Natural killer cell (primary cell): Measurements from ENCODE around the gene SLC35F3. TPM values are rescaled to one million over a fixed set of nuclear protein-coding genes. Genes with fewer than 3 reads are reported as not detected.

Experiments
- ATAC-seq, 3 donors: fragments of 150-1000 bp in 2 of 3; fragments of 200-7000 bp in 1 of 3; cut with Tn5 transposase; 1 replicate in 1 of 3; 2 replicates in 2 of 3; pipeline ENCODE4 v1.10.0; 2021; ENCODE audit warnings: mild to moderate bottlenecking in 2 of 3, moderate library complexity in 2 of 3
- DNase-seq, 2 donors: peaks; one replicate each; pipeline versions ENCODE4 v3.0.0 to v3.0.0-alpha.2; 2013 to 2021; ENCODE audit warnings: mixed read lengths in 1 of 2
- H3K27ac ChIP-seq: one replicate; pipeline ENCODE4 v1.5.1; 2013; ENCODE audit warnings: mild to moderate bottlenecking, low read length
- H3K27me3 ChIP-seq: one replicate; pipeline ENCODE4 v1.6.1; 2013; ENCODE audit warnings: low read length; ENCODE audit not compliant: control insufficient read depth, insufficient read depth
- H3K36me3 ChIP-seq: one replicate; pipeline ENCODE4 v1.6.1; 2013; ENCODE audit warnings: low read length; ENCODE audit not compliant: control insufficient read depth, insufficient read depth
- H3K4me1 ChIP-seq: one replicate; pipeline ENCODE4 v1.6.1; 2013; ENCODE audit warnings: low read length; ENCODE audit not compliant: control insufficient read depth, insufficient read depth
- H3K4me3 ChIP-seq: one replicate; pipeline ENCODE4 v1.5.1; 2013; ENCODE audit warnings: low read length
- H3K9me3 ChIP-seq: one replicate; pipeline ENCODE4 v1.6.1; 2013; ENCODE audit warnings: low read length; ENCODE audit not compliant: control insufficient read depth, insufficient read depth
- H3K27ac Mint-ChIP-seq, 2 donors: one replicate each; pipeline ENCODE4 v1.8.0; 2022; ENCODE audit warnings: mild to moderate bottlenecking in 2 of 2, mixed read lengths in 2 of 2, moderate library complexity in 1 of 2
- H3K27me3 Mint-ChIP-seq, 2 donors: one replicate each; pipeline ENCODE4 v1.8.0; 2022; ENCODE audit warnings: low read depth in 2 of 2, mixed read lengths in 2 of 2
- H3K36me3 Mint-ChIP-seq: one replicate; pipeline ENCODE4 v1.8.0; 2022; ENCODE audit warnings: mixed read lengths
- H3K4me1 Mint-ChIP-seq, 2 donors: one replicate each; pipeline ENCODE4 v1.8.0; 2022; ENCODE audit warnings: mixed read lengths in 2 of 2
- H3K4me3 Mint-ChIP-seq: one replicate; pipeline ENCODE4 v1.8.0; 2022; ENCODE audit warnings: mild to moderate bottlenecking, moderate library complexity, mixed read lengths
- H3K9me3 Mint-ChIP-seq, 2 donors: one replicate each; pipeline ENCODE4 v1.8.0; 2022; ENCODE audit warnings: mixed read lengths in 2 of 2
- WGBS: methylation state at CpG from one replicate; pipeline ENCODE4 v1.1.7; 2013; ENCODE audit warnings: missing lambda C conversion rate; ENCODE audit not compliant: insufficient coverage; 5-methylcytosine and 5-hydroxymethylcytosine counted together
- intact Hi-C: fragments of 100-400 bp; cut with micrococcal nuclease; formaldehyde crosslinking; loops from one replicate; pipeline ENCODE4 v1.14.2; 2022
- total RNA-seq, 4 donors: library from RNA; stranded (reverse); fragments of 120-200 nt in 1 of 4; gene quantifications; one replicate each; pipeline versions ENCODE4 v1.2.3 to v1.2.4, GENCODE V29; 2013 to 2022
- TF ChIP-seq, protein P1 (sequence below): fragments of 200-600 bp; IDR thresholded peaks from one replicate; pipeline ENCODE4 v1.8.0; 2022; ENCODE audit warnings: antibody characterized with exemption

The SLC35F3 gene
- total RNA-seq, 3 donors from 2014 or later (not counting 1 experiment from before 2014, with no cell fraction given), result not detected

- DNase-seq, result no peak
- TF ChIP-seq, protein P1, sequence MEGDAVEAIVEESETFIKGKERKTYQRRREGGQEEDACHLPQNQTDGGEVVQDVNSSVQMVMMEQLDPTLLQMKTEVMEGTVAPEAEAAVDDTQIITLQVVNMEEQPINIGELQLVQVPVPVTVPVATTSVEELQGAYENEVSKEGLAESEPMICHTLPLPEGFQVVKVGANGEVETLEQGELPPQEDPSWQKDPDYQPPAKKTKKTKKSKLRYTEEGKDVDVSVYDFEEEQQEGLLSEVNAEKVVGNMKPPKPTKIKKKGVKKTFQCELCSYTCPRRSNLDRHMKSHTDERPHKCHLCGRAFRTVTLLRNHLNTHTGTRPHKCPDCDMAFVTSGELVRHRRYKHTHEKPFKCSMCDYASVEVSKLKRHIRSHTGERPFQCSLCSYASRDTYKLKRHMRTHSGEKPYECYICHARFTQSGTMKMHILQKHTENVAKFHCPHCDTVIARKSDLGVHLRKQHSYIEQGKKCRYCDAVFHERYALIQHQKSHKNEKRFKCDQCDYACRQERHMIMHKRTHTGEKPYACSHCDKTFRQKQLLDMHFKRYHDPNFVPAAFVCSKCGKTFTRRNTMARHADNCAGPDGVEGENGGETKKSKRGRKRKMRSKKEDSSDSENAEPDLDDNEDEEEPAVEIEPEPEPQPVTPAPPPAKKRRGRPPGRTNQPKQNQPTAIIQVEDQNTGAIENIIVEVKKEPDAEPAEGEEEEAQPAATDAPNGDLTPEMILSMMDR, result no peak
- no peak for ATAC-seq
- Mint-ChIP-seq H3K4me3 (no peak overlapping the region), H3K36me3 (no peaks in the 10 kb centered on the region), H3K27me3 (peaks cover 0 to 2% of the 10 kb centered on the region in 2 donors), H3K27ac (no peak overlapping the region), H3K9me3 (peaks cover 2% of the 10 kb centered on the region in 2 donors), H3K4me1 (no peaks in the 10 kb centered on the region)
- WGBS, result 95% methylated on average over 7 of the region's 7 CpGs
- H3K27ac ChIP-seq, result no peak overlapping the region
- intact Hi-C loops, result no loop called here
- H3K9me3 ChIP-seq, result no peaks in the 10 kb centered on the region
- no peaks in the 10 kb centered on the region for H3K36me3 ChIP-seq
- H3K4me3 ChIP-seq, result no peak overlapping the region
- H3K4me1 ChIP-seq, result no peaks in the 10 kb centered on the region
- H3K27me3 ChIP-seq, result no peaks in the 10 kb centered on the region
Observed at GRCh38 chr1:233971753-233972152, 67.3 kb downstream of the SLC35F3 start.

GRCh38 chr1:233972563-233972950, 68.1 kb downstream of the SLC35F3 start:
- no peak overlapping the region for H3K4me3 ChIP-seq
- H3K27ac Mint-ChIP-seq, result no peak overlapping the region
- peaks cover 2% of the 10 kb centered on the region in 2 donors for H3K9me3 Mint-ChIP-seq
- intact Hi-C loops, result no loop called here
- no peak overlapping the region for H3K27ac ChIP-seq
- H3K36me3 Mint-ChIP-seq, result no peaks in the 10 kb centered on the region
- H3K4me1 ChIP-seq, result no peaks in the 10 kb centered on the region
- 97% methylated on average over 3 of the region's 4 CpGs for WGBS
- H3K27me3 ChIP-seq, result no peaks in the 10 kb centered on the region
- no peaks in the 10 kb centered on the region for H3K9me3 ChIP-seq
- DNase-seq (no peak), ATAC-seq (no peak)
- TF ChIP-seq, protein P1, result no peak
- no peaks in the 10 kb centered on the region for H3K36me3 ChIP-seq
- H3K4me3 Mint-ChIP-seq, result no peak overlapping the region
- no peaks in the 10 kb centered on the region for H3K4me1 Mint-ChIP-seq
- peaks cover 0 to 2% of the 10 kb centered on the region in 2 donors for H3K27me3 Mint-ChIP-seq

DNA sequence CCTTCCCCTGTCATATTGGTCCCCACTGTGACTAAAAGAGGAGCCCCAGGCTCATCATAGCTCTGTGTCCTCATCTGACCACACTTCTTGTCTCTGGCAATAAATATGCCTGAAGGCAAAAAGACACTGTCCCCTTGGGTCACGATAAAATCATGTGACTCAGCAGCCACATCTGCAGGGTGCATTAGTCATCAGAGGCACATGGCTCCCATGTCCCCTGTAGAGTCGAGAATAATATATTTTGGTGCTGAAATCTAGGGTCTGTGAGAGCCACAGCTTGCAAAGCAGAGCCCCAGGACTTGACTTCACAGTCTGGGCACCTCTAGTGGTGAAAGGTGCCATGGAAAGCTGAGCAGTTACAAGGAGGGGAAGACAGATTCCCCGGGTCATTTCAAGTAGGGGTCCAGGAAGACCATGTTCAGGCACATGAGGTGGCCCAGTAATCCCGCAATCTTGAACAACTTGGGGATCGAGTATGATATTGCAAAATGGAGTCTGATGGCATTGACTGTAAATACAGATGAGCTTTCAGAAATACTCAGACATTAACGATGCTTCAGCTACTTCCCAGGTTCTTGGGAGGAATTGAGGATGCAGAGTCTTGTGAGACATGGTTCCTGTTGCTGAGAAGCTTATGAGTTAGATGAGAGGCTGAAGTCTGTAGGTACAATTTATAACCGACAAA, 68.6 kb downstream of the SLC35F3 start:
- Histone ChIP-seq H3K4me1 (no peaks in the 10 kb centered on the region), H3K4me3 (no peak overlapping the region), H3K27me3 (no peaks in the 10 kb centered on the region), H3K9me3 (no peaks in the 10 kb centered on the region), H3K27ac (no peak overlapping the region), H3K36me3 (no peaks in the 10 kb centered on the region)
- H3K27ac Mint-ChIP-seq, result no peak overlapping the region
- ATAC-seq (peak in 1 of 3 donors; percentile 38), DNase-seq (no peak)
- TF ChIP-seq, protein P1, result no peak
- no peaks in the 10 kb centered on the region for H3K36me3 Mint-ChIP-seq
- H3K9me3 Mint-ChIP-seq, result peaks cover 2% of the 10 kb centered on the region in 2 donors
- H3K4me3 Mint-ChIP-seq, result no peak overlapping the region
- no peaks in the 10 kb centered on the region for H3K4me1 Mint-ChIP-seq
- WGBS, result 84% methylated on average over 7 of the region's 7 CpGs
- intact Hi-C loops, result no loop called here
- H3K27me3 Mint-ChIP-seq, result peaks cover 0 to 2% of the 10 kb centered on the region in 2 donors

GRCh38 chr1:233975486-233975885, 71.0 kb downstream of the SLC35F3 start:
- WGBS, result 83% methylated on average over 11 of the region's 11 CpGs
- no peak for ATAC-seq

More at GRCh38 chr1:233975486-233975885, 71.0 kb downstream of the SLC35F3 start:
- H3K27me3 ChIP-seq, result no peaks in the 10 kb centered on the region
- H3K4me3 Mint-ChIP-seq, result no peak overlapping the region
- peaks cover 0 to 2% of the 10 kb centered on the region in 2 donors for H3K27me3 Mint-ChIP-seq
- H3K36me3 Mint-ChIP-seq, result no peaks in the 10 kb centered on the region
- H3K9me3 Mint-ChIP-seq, result no peaks in the 10 kb centered on the region
- H3K4me1 ChIP-seq, result no peaks in the 10 kb centered on the region
- intact Hi-C loops, result no loop called here
- TF ChIP-seq, protein P1, result no peak
- H3K36me3 ChIP-seq, result no peaks in the 10 kb centered on the region
- no peaks in the 10 kb centered on the region for H3K9me3 ChIP-seq
- DNase-seq, result no peak
- no peak overlapping the region for H3K27ac Mint-ChIP-seq
- H3K27ac ChIP-seq, result no peak overlapping the region
- H3K4me1 Mint-ChIP-seq, result no peaks in the 10 kb centered on the region
- no peak overlapping the region for H3K4me3 ChIP-seq
